NCI-H446 treated with DMSO at 0.1 percent for 48 hours (cell line): Measurements from ENCODE around the gene KCNQ1.

Experiments used
- DNase-seq: peaks from one replicate; lab custom pipeline; 2025; lab: John Stamatoyannopoulos, UW

The KCNQ1 gene

GRCh38 chr11:2581151-2581930 is 136.5 kb downstream of the KCNQ1 start:
- no peak for DNase-seq

- DNase-seq: no peak
Measured at GRCh38 chr11:2581931-2582350, 137.1 kb downstream of the KCNQ1 start.

GRCh38 chr11:2582351-2582945 is 137.6 kb downstream of the KCNQ1 start:
- no peak for DNase-seq

DNA sequence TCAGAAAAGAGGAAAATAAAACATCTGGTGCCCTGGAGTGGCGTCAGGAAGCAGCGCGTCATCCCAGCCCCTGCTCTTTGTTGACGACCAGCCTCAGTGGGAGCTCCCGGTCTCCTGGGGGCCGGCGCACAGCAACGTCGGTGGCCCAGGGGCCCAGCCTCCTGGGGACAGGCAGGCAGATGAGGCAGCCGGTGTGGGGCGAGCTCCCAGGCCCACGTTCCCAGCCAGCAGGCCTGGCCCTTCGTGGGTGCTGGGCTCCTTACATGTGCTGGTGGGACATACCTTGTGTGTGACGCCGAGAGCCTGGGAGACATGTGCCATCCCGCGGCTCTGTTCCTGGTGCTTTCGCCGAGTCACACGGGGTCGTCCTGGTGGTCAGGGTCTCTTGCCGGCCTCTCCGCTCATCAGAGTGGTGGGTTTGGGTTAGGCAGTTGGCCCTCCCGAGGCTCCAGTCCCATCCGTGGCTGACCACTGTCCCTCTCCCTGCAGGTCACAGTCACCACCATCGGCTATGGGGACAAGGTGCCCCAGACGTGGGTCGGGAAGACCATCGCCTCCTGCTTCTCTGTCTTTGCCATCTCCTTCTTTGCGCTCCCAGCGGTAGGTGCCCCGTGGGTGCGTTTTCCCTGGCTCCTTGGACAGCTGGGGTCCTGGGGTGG is 138.3 kb downstream of the KCNQ1 start:
- no peak for DNase-seq

GRCh38 chr11:2583605-2583958 is 138.8 kb downstream of the KCNQ1 start:
- DNase-seq: no peak

- DNase-seq: no peak
Measured at GRCh38 chr11:2584434-2584811, 139.6 kb downstream of the KCNQ1 start.

GRCh38 chr11:2584812-2585565 is 140.2 kb downstream of the KCNQ1 start:
- DNase-seq: no peak

GRCh38 chr11:2585566-2586086 is 140.8 kb downstream of the KCNQ1 start:
- DNase-seq: no peak

GRCh38 chr11:2586087-2586792 is 141.4 kb downstream of the KCNQ1 start:
- DNase-seq: no peak

DNA sequence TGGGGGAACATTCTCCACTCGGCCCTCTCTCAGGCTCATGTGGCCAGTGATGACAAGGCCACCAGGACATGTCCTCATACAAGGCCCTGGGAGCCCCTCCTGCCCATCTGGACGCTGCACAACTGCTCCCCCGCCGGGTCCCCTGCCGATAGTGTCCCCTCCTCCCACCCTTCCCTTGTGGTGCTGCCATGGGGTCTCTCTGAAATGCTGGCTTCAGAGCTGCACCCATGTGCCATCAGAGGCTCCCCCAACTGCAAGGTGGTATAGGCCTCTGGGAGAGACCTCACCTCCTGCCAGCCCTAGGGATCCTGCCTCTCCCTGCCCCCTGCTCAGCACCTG is 142.0 kb downstream of the KCNQ1 start:
- DNase-seq: no peak

DNA sequence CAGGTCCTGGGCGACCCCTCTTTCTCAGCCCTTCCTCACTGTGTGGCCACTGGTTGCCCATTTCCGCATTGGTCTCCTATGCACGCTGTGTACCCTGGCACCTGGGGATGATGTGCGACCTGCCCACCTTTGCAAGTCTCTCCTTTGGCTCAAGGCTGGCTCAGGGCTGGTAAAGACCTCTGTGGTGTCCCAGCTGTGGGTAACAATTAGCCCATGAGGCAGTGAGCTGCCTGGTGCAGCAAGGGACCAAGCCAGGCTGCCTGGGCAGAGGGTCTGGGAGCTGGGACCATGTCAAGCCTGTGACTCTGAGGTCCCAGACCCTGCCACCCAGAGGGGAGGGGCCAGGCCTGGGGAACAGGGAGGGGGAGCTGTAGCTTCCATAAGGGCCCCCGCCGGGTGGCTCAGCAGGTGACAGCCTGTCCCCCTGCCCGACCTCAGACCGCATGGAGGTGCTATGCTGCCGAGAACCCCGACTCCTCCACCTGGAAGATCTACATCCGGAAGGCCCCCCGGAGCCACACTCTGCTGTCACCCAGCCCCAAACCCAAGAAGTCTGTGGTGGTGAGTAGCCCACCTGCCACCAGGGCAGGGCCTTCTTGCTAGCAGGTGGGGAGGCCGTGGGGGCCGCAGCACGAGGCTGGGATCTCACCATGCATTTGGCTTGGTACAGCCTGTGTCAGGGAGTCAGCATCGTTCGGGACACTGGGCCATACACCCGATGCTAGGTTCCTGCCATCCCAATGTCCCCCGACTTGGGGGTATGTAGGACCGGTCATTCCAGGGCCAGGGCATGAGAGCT is 142.5 kb downstream of the KCNQ1 start:
- DNase-seq: no peak

GRCh38 chr11:2587976-2588748 is 143.4 kb downstream of the KCNQ1 start:
- DNase-seq: no peak

DNA sequence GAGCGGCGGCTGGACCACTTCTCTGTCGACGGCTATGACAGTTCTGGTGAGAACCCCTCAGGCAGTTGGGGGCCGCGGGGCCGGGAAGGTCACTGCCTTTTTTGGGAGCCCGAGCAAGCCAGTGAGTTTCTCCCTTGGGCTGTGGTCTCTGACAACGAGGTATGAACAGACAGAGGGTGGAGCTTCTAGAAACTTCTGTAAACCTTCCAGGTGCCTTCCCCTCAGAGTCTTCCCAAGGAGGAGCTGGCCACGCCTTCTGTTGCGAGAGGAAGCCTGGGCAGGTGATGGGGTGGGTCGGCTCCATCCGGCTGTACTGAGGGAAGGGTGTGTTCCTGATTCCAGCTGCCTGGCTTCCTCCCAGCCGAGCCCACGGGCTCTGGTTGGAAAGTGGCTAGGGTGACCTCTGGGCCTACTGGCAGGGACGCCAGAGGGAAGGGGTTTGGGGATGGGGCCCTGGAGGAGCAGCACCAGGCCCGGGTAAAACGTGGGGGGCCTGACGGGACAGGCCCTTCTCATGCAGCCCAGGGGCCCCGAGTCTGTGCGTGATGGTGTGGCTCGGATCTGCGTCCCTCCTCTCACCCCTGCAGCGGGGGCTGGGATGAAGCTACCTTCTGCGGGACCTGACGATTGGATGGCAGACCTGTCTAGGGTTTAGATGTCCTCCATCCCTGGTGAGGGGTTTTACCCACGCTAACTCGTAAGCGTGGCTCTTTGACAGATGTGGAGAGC is 144.2 kb downstream of the KCNQ1 start:
- no peak for DNase-seq

GRCh38 chr11:2589538-2589934 is 144.7 kb downstream of the KCNQ1 start:
- no peak for DNase-seq

GRCh38 chr11:2590131-2590964 is 145.5 kb downstream of the KCNQ1 start:
- no peak for DNase-seq

DNA sequence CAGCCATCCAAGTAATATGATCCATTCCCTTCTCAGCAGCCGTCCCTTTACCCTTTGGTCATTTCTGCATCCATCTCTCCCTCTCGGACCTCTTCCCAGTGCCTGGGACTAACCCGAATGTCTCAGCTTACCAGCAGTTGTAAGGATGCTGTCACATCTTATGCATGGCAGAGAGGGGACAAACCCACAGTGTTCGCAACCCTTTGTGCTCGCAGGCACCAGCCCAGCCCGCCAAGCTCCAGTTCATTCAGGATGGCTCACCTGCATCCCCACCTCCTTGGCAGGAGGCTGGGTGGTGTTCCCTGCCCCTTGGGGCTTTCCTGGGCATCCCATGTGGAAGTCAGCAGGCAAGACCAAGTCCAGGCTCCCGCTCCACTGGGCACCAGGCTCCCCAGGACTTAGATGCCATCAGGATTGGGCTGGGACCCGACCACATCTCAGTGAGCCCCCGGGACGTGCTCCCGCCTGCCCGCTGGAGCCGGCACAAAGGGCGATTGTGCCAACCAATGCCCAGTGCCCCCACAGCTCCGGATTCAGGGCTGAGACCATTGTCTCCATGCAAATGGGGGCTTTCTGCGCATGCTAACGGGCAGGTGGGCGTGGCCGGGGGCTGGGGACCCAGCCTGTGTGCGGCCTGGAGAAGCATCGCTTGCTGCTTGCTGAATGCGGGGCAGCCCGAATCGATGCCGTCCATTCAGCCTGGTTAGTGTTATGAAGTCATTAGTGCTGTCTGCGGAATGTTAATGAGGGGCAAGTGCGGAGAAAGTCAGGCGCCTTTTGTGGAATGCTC is 146.4 kb downstream of the KCNQ1 start:
- no peak for DNase-seq

- DNase-seq: no peak
Measured at GRCh38 chr11:2591805-2592204, 147.0 kb downstream of the KCNQ1 start.
